A673 (cell line): ENCODE results near the gene LILRA2. TPM values are rescaled to one million over a fixed set of nuclear protein-coding genes. Genes with fewer than 3 reads are reported as not detected.

Source experiments
- BruUV-seq: library from RNA; stranded (reverse); fragments of 400-500 nt; replicated peaks from 2 replicates; lab custom pipeline; 2021; lab: Mats Ljungman, UMichigan
- CTCF ChIA-PET: fragments of 300-600 bp; sonication (Branson Sonifier 250); formaldehyde crosslinking; loops from one replicate; lab custom pipeline; 2022; ENCODE audit warnings: antibody characterized with exemption; lab: Charles Lee
- POLR2A ChIA-PET: fragments of 300-600 bp; sonication (Branson Sonifier 250); formaldehyde crosslinking; loops from one replicate; lab custom pipeline; 2022; ENCODE audit warnings: antibody characterized with exemption; ENCODE audit not compliant: low non-redundant PET; lab: Charles Lee
- DNase-seq: peaks from one replicate; pipeline ENCODE4 v3.0.0-alpha.2; 2015; ENCODE audit warnings: low spot score
- H3K27ac ChIP-seq: fragments of 200-600 bp; sonication (generic); 2 replicates; pipeline ENCODE4 v1.5.1; 2016; ENCODE audit warnings: mixed run types, low read depth, mild to moderate bottlenecking, mixed read lengths, antibody characterized with exemption, low read length; ENCODE audit not compliant: poor library complexity, severe bottlenecking
- H3K27me3 ChIP-seq: fragments of 200-600 bp; sonication (generic); replicated peaks from 2 replicates; pipeline ENCODE4 v1.6.1; 2017; ENCODE audit warnings: mixed run types, low read depth, mild to moderate bottlenecking, mixed read lengths, antibody characterized with exemption, low read length; ENCODE audit not compliant: insufficient read depth, poor library complexity
- H3K36me3 ChIP-seq: fragments of 200-600 bp; sonication (generic); 2 replicates; pipeline ENCODE4 v1.6.1; 2016; ENCODE audit warnings: mixed run types, mild to moderate bottlenecking, mixed read lengths, antibody characterized with exemption, low read length; ENCODE audit not compliant: insufficient read depth, poor library complexity, severe bottlenecking
- H3K4me1 ChIP-seq: fragments of 200-600 bp; sonication (generic); 2 replicates; pipeline ENCODE4 v1.6.1; 2017; ENCODE audit warnings: mixed run types, mild to moderate bottlenecking, mixed read lengths, antibody characterized with exemption, low read length; ENCODE audit not compliant: insufficient read depth, poor library complexity, severe bottlenecking
- H3K4me3 ChIP-seq: fragments of 200-600 bp; sonication (generic); 2 replicates; pipeline ENCODE4 v1.5.1; 2016; ENCODE audit warnings: low read depth, mixed run types, mild to moderate bottlenecking, mixed read lengths, low read length; ENCODE audit not compliant: poor library complexity, severe bottlenecking
- H3K9me3 ChIP-seq: fragments of 200-600 bp; sonication (generic); 2 replicates; pipeline ENCODE4 v1.6.1; 2016; ENCODE audit warnings: mixed run types, low read depth, mild to moderate bottlenecking, mixed read lengths, antibody characterized with exemption, low read length; ENCODE audit not compliant: poor library complexity, severe bottlenecking
- EZH2 ChIP-seq: fragments of 200-600 bp; sonication (generic); IDR thresholded peaks from 2 replicates; pipeline ENCODE4 v1.6.1; 2017; ENCODE audit warnings: borderline replicate concordance, low read depth, mild to moderate bottlenecking, mixed read lengths, antibody characterized with exemption, low read length; ENCODE audit not compliant: poor library complexity, severe bottlenecking
- intact Hi-C: fragments of 100-400 bp; cut with micrococcal nuclease; formaldehyde crosslinking; loops from one replicate; pipeline ENCODE4 v1.10.0; 2022; ENCODE audit not compliant: unreplicated experiment
- total RNA-seq: library from RNA; stranded (reverse); gene quantifications from 2 replicates; pipeline ENCODE4 v1.2.3, GENCODE V29; 2021
- TF ChIP-seq, protein P1 (sequence below): fragments of 300-800, 200-600 bp; sonication (generic); conservative IDR thresholded peaks from 2 replicates; pipeline ENCODE4 v1.5.1; 2017; ENCODE audit warnings: low read depth, mild to moderate bottlenecking, antibody characterized with exemption, low read length, moderate library complexity, mixed read lengths

The LILRA2 gene
- total RNA-seq, 1 experiment from 2014 or later = not detected

DNA sequence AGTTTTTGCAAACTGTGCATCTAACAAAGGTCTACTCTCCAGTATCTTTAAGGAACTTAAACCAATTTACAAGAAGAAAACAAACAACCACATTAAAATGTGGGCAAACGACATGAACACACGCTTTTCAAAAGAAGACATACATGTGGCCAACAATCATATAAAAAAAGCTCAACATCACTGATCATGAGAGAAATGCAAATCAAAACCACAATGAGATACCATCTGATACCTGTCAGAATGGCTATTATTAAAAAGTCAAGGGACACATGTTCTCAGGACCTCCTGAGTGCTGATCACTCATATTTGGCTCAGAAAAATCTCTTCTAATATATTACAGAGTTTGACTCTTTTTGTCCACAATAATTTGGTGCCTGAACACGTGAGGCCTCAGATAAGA, 42.5 kb downstream of the LILRA2 start:
- ChIA-PET CTCF (no interaction called here), POLR2A (interaction anchor here (0.7 kb wide), 1 partner anchor 439 kb away, joined by 3 read pairs; no protein-coding TSS in a partner anchor)
- Histone ChIP-seq H3K27me3 (no peaks in the 10 kb centered on the region), H3K4me3 (no peak overlapping the region), H3K27ac (no peak overlapping the region), H3K9me3 (no peaks in the 10 kb centered on the region), H3K4me1 (no peaks in the 10 kb centered on the region), H3K36me3 (no peaks in the 10 kb centered on the region)
- no peak for TF ChIP-seq EZH2
- TF ChIP-seq, protein P1, sequence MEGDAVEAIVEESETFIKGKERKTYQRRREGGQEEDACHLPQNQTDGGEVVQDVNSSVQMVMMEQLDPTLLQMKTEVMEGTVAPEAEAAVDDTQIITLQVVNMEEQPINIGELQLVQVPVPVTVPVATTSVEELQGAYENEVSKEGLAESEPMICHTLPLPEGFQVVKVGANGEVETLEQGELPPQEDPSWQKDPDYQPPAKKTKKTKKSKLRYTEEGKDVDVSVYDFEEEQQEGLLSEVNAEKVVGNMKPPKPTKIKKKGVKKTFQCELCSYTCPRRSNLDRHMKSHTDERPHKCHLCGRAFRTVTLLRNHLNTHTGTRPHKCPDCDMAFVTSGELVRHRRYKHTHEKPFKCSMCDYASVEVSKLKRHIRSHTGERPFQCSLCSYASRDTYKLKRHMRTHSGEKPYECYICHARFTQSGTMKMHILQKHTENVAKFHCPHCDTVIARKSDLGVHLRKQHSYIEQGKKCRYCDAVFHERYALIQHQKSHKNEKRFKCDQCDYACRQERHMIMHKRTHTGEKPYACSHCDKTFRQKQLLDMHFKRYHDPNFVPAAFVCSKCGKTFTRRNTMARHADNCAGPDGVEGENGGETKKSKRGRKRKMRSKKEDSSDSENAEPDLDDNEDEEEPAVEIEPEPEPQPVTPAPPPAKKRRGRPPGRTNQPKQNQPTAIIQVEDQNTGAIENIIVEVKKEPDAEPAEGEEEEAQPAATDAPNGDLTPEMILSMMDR = no peak
- intact Hi-C loops = no loop called here
- BruUV-seq = no TSS peak
- DNase-seq = no peak

- no peak overlapping the region for H3K27ac ChIP-seq
- H3K4me3 ChIP-seq = no peak overlapping the region
- H3K4me1 ChIP-seq = no peaks in the 10 kb centered on the region
- POLR2A ChIA-PET = interaction anchor here (0.7 kb wide), 1 partner anchor 438 kb away, joined by 3 read pairs; no protein-coding TSS in a partner anchor
- H3K27me3 ChIP-seq = peaks cover 5% of the 10 kb centered on the region
- intact Hi-C loops = no loop called here
- no peaks in the 10 kb centered on the region for H3K36me3 ChIP-seq
- TF ChIP-seq, protein P1 = no peak
- no peaks in the 10 kb centered on the region for H3K9me3 ChIP-seq
- CTCF ChIA-PET = no interaction called here
- DNase-seq = no peak
- no TSS peak for BruUV-seq
These were observed 43.4 kb downstream of the LILRA2 start for GRCh38 chr19:54616821-54617560.

DNA sequence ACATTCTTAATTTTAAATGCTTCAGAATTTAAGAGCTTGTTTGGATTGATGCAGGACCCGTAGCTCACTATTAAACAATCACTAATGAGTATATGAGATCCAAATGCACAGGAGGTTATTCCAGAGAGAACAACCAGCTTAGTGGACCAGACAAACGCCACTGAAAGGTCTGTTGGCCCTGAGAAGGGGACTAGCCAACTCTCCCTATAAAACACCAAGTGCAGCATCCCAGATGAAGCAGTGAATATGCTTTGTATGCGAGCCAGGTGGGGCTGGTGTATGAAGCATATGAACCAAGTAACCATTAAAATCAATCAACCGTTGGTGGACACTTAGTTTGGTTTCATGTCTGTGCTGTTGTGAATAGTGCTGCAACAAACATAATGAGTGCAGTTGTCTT, 46.9 kb downstream of the LILRA2 start:
- Histone ChIP-seq H3K4me3 (no peak overlapping the region), H3K27ac (no peak overlapping the region), H3K4me1 (no peaks in the 10 kb centered on the region), H3K27me3 (peaks cover 11% of the 10 kb centered on the region), H3K36me3 (no peaks in the 10 kb centered on the region), H3K9me3 (no peaks in the 10 kb centered on the region)
- no peak for DNase-seq
- BruUV-seq = no TSS peak
- POLR2A ChIA-PET = no interaction called here
- TF ChIP-seq EZH2 = no peak
- TF ChIP-seq, protein P1 = no peak
- CTCF ChIA-PET = interaction anchor here (0.6 kb wide), 1 partner anchor 57 kb away, joined by 6 read pairs; no protein-coding TSS in a partner anchor
- intact Hi-C loops = no loop called here
